ENCODE measurements around the gene ITGB7.

Gene ITGB7

DNA sequence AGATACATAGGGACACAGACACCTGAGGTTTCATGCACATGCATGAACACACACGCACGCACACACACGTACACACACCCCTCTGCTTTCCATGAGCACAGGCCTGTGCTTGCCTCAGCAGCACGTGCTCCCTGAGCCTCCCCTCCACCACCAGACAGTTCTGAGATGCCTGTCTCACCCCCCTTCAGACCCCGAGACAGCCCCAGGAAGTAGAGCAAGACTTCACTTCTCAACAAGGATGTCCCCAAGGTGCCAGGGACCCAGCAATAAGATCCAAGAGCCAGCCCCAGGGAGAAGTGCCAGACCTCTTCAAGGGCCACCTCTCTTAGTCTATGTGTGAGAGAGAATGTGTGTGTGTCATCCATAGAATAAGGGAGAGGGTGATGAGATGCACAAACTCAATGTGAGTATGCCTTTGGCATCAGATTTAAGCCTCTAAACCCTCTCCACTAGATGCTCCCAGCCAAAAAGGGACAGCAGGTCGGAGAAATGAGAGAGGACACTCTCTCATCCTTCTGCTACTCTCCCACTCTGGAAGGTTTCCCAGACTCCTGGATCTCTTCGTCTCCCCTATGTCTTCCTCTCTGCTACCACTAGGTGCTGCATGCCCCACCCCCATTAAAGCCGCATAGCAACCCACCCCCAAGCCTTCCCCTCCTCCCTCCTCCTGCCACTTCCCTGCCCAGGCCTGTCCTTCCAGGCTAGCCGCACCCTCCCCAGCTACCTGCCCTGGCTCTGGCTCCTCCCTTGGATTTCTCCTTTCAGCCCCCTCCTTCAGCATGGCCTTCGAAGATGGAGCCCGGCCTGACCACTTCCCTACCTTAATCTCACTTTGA lies 17.2 kb upstream of the ITGB7 start:
- H3K4me1 Mint-ChIP-seq (ENCODE audit: low read depth): peaks cover 58% of the 10 kb centered on the region
- H3K4me3 Mint-ChIP-seq: peak overlapping the region; percentile 61
- no peaks in the 10 kb centered on the region for H3K9me3 Mint-ChIP-seq
- peak overlapping the region; percentile 78 for H3K27ac Mint-ChIP-seq
- H3K27me3 Mint-ChIP-seq (ENCODE audit: low read depth): no peaks in the 10 kb centered on the region
- peaks cover 18% of the 10 kb centered on the region for H3K36me3 Mint-ChIP-seq (ENCODE audit: low read depth)

DNA sequence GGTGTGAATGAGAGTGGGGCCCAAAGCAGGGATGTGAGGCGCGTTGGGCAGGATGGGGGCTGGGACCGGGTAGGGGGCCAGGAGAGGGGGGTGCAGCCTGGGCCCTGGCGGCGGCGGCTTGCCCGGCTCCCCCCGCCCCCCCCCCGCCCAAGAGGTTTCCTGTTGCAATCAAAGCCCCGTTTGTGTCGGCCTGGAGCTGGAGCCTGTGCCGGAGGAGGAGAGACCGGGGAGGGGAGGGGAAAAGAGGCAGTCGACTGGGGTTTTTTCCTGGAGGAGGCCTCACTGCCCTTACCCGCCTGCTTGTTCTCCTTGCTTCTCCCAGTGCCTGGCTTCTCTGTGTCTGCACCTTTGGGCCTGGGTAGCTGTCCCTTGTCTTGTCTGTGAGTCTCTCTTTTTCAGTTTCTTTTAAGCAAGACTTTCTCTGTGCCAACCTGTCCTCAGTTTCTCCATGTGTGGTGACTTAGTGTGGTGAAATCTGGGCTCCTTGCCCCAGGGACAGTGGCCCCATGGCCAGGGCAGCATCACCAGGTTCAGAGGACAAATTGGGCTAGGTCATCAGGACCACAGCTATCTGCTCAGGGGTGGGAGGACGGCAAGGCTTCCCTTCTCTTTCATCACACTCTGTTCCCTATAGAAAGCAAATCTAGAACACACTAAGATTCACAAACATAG lies 16.5 kb upstream of the ITGB7 start:
- H3K9me3 Mint-ChIP-seq: no peaks in the 10 kb centered on the region
- H3K36me3 Mint-ChIP-seq (ENCODE audit: low read depth): peaks cover 23% of the 10 kb centered on the region

DNA sequence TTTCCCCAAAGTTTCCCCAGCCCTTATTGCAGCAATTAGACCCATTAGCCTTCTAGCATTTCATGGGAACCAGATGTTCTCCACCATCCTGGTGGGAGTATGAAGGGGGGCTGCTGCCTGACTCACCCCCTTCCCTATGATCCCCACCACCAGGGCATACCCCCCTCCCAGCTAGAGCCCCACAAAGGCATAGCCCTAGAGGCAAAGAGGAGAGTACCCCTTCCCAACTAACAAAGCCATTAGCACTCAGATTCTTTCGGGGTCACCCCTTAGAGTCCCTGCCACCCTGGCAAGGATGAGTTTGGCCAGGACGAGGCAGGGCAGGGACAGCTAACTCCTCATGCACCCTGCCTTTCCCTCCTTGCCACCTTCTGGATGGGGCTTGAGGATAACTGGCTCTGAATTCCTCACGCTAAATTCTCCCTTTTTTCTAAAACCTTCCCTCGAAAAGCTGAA lies 15.8 kb upstream of the ITGB7 start:
- peaks cover 25% of the 10 kb centered on the region for H3K36me3 Mint-ChIP-seq (ENCODE audit: low read depth)
- peak overlapping the region; percentile 73 for H3K4me3 Mint-ChIP-seq
- no peaks in the 10 kb centered on the region for H3K27me3 Mint-ChIP-seq (ENCODE audit: low read depth)
- H3K4me1 Mint-ChIP-seq (ENCODE audit: low read depth): peaks cover 65% of the 10 kb centered on the region
- no peaks in the 10 kb centered on the region for H3K9me3 Mint-ChIP-seq
- peak overlapping the region; percentile 92 for H3K27ac Mint-ChIP-seq

More for the DNA sequence above, 16.5 kb upstream of the ITGB7 start:
- H3K27ac Mint-ChIP-seq: peak overlapping the region; percentile 92
- peaks cover 61% of the 10 kb centered on the region for H3K4me1 Mint-ChIP-seq (ENCODE audit: low read depth)
- no peaks in the 10 kb centered on the region for H3K27me3 Mint-ChIP-seq (ENCODE audit: low read depth)
- peak overlapping the region; percentile 61 for H3K4me3 Mint-ChIP-seq

DNA sequence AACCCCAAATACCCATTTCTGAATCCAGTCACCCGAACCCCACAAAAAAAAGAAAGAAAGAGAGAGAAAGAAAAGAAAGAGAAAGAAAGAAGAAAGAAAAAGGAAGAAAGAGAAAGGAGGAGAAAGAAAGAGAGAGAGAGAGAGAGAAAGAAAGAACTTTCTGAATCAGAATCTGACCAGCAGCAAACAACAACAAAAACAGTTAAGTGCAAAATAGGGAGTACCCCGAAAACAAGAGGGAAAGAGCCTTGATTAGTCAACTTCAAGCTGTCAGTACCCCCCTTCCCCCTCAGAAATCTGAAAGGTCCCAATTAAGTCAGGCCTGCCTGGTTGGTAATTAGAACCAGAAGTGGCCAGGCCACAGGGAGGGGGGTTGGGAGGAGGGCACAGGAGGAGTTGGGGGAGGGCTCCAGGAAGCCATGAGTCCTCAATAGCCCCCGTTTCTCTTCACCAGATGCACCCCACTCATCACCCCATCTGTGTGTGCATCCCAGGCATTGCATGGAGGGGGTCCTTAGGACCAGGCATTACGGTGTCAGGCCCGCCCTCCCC lies 15.2 kb upstream of the ITGB7 start:
- peak overlapping the region; percentile 73 for H3K4me3 Mint-ChIP-seq

DNA sequence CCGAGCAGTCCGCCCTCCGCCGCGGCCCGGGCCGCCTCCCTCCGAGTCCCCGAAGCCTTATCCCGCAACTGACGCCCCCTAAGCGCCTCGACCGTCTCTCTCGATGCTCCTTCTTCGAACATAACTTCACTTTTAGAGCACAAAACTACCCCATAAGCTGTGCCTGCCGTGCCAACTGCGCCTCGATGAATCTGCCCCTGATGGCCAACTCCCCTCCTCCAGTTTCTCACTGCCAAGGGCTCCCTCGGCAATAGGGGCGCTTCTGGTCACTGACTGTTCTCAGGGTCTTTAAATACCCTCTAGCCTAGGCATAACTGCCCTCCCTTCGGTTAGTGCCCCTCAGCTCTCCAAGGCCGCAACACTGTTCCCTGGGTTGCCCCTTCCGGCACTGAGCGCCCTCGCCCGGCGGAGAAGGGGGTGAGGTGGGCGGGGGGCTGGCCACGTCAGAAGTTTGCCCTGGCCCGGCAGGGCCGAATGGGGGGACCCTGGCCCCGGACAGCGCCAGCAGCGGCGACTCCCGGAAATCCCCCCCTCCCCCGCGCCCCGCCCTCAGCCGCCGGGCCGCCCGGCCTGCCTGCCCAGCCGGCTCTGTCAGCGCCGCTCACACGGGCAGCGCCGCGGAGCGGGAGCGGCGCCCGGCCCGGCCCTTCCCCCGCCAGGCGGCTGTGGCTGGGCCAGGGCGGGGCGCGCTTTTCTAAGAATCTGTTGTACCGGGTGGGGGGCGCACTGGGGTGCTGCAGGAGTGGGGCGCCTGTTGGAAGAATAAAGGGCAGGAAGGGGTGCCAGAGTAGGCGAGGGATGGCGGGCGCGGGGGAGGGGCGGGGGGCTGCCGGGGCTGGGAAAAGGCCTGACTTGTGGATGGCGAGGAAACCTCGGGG lies 14.4 kb upstream of the ITGB7 start:
- no peaks in the 10 kb centered on the region for H3K9me3 Mint-ChIP-seq
- peak overlapping the region; percentile 95 for H3K27ac Mint-ChIP-seq
- no peaks in the 10 kb centered on the region for H3K27me3 Mint-ChIP-seq (ENCODE audit: low read depth)
- H3K4me3 Mint-ChIP-seq: peak overlapping the region; percentile 86
- peaks cover 27% of the 10 kb centered on the region for H3K36me3 Mint-ChIP-seq (ENCODE audit: low read depth)
- peaks cover 76% of the 10 kb centered on the region for H3K4me1 Mint-ChIP-seq (ENCODE audit: low read depth)

More for the DNA sequence above, 15.2 kb upstream of the ITGB7 start:
- H3K36me3 Mint-ChIP-seq (ENCODE audit: low read depth): peaks cover 27% of the 10 kb centered on the region
- no peaks in the 10 kb centered on the region for H3K27me3 Mint-ChIP-seq (ENCODE audit: low read depth)
- H3K4me1 Mint-ChIP-seq (ENCODE audit: low read depth): peaks cover 71% of the 10 kb centered on the region
- peak overlapping the region; percentile 92 for H3K27ac Mint-ChIP-seq
- no peaks in the 10 kb centered on the region for H3K9me3 Mint-ChIP-seq

DNA sequence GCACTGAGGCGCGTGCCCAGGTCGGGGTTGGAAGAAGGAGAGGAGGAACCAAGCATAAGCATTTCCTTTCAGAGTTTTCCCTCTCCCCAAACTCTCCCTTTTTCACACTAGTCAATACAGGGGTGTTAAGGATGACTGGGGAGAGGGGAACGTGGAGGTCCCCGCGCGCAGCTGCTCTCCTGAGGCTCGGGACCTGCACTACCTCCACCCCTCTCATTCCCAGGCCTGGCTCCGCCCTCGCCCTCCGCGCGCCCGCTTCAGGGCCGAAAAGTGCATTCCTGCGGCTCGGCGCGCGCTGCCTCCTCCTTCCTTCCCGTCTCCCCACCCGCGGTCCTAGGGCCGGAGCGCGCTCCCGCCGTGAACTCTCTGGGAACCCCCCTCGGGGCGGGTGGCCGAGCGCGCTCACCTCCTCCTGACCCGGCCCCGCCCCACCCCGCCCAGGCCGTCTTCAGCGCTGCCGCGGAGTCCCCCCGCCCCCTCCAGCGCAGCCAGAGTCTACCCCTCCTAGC lies 13.7 kb upstream of the ITGB7 start:
- H3K27ac Mint-ChIP-seq: peak overlapping the region; percentile 95
- no peaks in the 10 kb centered on the region for H3K9me3 Mint-ChIP-seq
- peak overlapping the region; percentile 86 for H3K4me3 Mint-ChIP-seq
- no peaks in the 10 kb centered on the region for H3K27me3 Mint-ChIP-seq (ENCODE audit: low read depth)
- peaks cover 34% of the 10 kb centered on the region for H3K36me3 Mint-ChIP-seq (ENCODE audit: low read depth)
- H3K4me1 Mint-ChIP-seq (ENCODE audit: low read depth): peaks cover 79% of the 10 kb centered on the region

DNA sequence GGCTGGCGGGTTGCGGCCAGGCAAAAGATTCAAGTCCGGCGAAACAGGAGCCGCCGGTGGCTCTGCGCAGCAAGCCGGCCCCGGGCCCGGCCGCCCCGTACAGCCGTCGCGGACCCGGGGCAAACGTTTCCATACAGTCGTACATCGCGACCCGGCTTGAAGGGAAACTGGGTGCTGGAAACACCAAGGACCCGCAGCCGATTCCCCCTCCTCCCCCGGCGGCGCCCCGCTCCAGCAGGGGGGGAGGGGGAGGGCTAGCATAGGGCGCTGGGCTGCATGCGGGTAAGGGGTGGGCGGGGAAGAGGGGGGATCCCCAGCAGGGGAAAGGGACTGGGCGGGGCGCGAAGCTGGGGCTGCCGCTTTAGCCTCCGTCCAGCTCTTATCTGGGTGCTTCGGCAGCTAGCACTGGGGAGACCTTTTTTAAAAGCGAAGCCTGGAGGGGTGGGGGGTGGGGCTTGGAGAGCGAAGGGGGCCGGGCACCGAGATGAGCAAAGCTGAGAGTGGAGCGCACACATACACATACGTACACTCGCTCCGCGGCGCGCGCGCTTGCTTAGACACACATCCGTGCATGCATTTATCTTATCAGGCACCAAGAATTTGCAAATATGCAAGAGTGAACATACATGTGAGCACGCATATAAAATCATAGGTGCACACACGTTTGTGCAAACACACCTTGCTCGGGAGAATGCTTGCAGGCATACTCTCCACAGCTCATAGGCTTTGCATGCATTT lies 13.1 kb upstream of the ITGB7 start:
- H3K36me3 Mint-ChIP-seq (ENCODE audit: low read depth): peaks cover 36% of the 10 kb centered on the region
- peaks cover 79% of the 10 kb centered on the region for H3K4me1 Mint-ChIP-seq (ENCODE audit: low read depth)
- peak overlapping the region; percentile 95 for H3K27ac Mint-ChIP-seq
- H3K9me3 Mint-ChIP-seq: no peaks in the 10 kb centered on the region
- H3K27me3 Mint-ChIP-seq (ENCODE audit: low read depth): no peaks in the 10 kb centered on the region
- H3K4me3 Mint-ChIP-seq: peak overlapping the region; percentile 98

DNA sequence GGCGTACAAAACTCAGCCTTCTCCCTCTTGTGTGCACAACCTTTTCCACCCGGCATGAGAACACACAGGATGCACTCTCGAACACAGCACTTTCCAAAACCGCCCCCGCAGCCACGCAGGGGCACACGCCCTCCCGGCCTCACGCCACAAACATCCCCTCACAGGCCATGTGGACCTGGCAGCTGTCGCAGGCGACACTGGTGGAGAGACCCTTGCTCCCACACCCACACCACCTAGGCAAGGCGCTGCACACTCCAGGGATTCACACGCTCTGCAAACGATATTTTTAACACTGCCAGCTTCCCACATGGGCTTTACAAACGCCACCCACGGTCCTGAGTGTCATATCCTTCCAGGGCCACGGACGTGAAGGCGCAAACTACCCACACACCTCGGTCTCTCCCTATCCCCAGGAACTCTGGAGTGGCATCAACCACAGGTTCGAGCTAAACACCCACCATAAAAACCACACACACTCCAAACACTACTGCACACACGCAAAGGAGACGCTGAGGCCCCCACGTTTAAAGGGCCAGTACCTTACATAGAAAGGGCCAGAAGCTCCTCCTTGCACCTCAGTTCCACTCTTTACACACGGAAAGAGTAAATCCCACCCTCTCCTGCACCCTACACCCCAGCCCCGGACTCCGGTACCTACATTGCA lies 12.4 kb upstream of the ITGB7 start:
- Mint-ChIP-seq H3K9me3 (no peaks in the 10 kb centered on the region), H3K36me3 (ENCODE audit: low read depth) (peaks cover 38% of the 10 kb centered on the region), H3K4me3 (peak overlapping the region; percentile 98), H3K27me3 (ENCODE audit: low read depth) (no peaks in the 10 kb centered on the region), H3K4me1 (ENCODE audit: low read depth) (peaks cover 79% of the 10 kb centered on the region), H3K27ac (peak overlapping the region; percentile 93)

DNA sequence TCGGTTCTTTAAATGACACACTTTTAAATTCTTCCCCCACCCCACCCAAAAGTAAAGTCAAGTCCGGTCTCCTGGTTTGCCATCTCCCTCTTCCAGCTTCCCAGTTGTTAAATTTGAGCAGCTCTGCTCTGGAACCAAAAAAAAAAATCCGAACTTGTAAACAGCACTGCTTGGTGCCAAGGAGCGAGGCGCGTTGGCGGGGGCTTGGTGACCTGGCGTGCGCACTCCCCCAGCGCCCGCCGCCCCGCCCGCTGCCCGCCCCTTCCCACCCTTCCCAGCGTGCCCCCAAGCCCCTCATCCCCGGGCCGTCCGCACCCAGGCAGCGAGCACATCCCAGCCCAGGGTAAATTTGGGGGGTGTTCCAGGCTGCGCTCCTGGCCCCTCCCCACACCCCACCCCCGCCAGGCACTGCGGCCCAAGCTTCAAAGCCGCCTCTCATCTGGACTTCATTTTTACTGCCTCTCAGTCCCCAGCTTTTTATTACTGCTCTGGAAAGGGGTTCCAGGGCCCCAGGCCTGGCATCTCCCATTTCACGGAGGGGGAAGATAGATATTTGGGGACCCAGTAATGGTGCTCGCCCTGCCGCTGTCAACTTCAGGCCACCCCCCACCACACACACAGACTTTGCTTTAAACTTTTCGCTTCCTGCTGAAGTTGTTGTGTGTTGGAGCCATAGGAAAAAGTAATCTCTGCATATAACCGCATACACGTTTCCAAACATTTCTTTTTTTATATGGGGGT lies 11.7 kb upstream of the ITGB7 start:
- peaks cover 79% of the 10 kb centered on the region for H3K4me1 Mint-ChIP-seq (ENCODE audit: low read depth)
- H3K27me3 Mint-ChIP-seq (ENCODE audit: low read depth): no peaks in the 10 kb centered on the region
- peak overlapping the region; percentile 98 for H3K4me3 Mint-ChIP-seq
- peaks cover 45% of the 10 kb centered on the region for H3K36me3 Mint-ChIP-seq (ENCODE audit: low read depth)
- no peaks in the 10 kb centered on the region for H3K9me3 Mint-ChIP-seq
- peak overlapping the region; percentile 93 for H3K27ac Mint-ChIP-seq

DNA sequence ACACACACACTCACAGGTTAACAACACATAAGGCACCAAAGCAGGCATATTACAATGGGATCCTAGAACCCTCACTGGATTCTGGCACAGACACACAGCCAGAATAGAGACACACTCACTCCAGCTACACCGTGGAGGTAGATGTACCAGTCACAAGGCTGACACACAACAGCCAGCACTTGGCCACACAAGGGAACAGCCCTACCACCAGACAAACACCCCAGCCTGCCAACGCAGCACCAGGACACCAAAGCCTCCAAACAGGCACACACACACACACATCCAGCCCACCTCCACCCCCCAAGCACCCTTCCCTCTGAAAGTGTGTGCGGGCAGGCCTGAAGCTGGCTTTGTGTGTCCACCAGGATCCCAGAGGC lies 10.9 kb upstream of the ITGB7 start:
- peak overlapping the region; percentile 98 for H3K4me3 Mint-ChIP-seq
- no peaks in the 10 kb centered on the region for H3K9me3 Mint-ChIP-seq
- peaks cover 81% of the 10 kb centered on the region for H3K4me1 Mint-ChIP-seq (ENCODE audit: low read depth)
- peak overlapping the region; percentile 76 for H3K27ac Mint-ChIP-seq
- H3K27me3 Mint-ChIP-seq (ENCODE audit: low read depth): no peaks in the 10 kb centered on the region
- H3K36me3 Mint-ChIP-seq (ENCODE audit: low read depth): peaks cover 53% of the 10 kb centered on the region

DNA sequence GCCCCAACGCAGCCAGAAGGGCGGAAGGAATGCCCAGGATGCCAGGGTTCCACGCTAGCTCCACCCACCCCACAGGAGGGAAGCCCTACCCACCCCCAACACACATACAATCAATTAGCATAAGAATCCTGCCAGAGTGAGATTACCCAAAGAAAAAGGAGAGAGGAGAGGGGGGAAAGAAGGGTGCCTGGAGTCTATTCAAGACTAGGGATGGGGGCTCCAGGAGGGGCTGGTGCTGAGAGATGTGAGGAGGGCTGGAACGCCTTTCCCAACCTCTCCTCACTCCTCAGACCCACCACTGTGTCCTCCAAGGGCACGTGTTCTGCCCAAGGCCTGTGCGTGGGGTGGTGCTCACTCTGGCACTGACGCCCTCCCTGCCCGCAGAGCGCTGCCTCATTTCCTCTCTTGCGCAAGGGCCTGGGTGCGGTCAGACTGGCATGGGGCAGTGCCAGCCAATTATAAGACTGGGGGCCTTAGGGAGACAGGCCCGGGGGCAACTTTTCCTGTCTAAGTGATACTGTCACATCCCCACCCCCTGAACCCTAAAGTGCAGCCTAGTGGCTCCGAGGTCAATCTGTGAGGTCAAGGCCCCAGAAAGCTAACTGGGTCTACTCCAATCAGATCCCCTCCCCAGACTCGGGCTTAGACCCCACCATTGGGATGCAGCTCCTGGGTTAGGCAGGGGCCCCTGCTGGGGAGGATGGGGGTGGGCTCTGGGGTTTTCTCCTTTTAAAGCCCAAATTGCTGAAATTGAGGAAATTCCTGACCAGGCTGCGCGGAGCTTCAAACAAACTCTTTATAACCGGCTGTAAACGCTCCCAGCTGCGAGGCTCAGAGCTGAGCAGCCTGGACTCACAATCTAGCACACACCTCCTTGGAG lies 10.2 kb upstream of the ITGB7 start:
- Mint-ChIP-seq H3K27ac (peak overlapping the region; percentile 76), H3K4me3 (peak overlapping the region; percentile 98), H3K9me3 (no peaks in the 10 kb centered on the region), H3K4me1 (ENCODE audit: low read depth) (peaks cover 77% of the 10 kb centered on the region), H3K36me3 (ENCODE audit: low read depth) (peaks cover 59% of the 10 kb centered on the region), H3K27me3 (ENCODE audit: low read depth) (no peaks in the 10 kb centered on the region)

DNA sequence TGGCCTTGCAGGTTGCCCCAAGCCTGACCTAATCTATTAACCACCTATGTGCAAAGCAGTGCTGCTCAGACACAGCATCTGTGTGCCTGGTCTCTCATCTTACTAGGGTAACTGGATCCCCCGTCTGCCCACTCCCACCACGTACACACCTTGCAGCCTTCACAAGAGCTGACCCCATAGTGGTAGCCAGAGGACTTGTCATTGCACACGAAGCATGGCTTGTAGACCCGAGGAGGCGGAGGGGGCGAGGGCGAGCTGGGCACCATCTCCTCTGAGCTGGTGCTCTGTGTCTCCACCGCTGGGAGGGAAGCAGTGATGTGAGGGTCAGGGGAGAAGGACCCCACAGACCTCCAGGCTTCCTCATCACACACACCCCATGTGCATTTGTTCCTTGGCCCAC lies 8.4 kb upstream of the ITGB7 start:
- H3K9me3 Mint-ChIP-seq: no peaks in the 10 kb centered on the region
- H3K27me3 Mint-ChIP-seq (ENCODE audit: low read depth): no peaks in the 10 kb centered on the region
- peaks cover 73% of the 10 kb centered on the region for H3K4me1 Mint-ChIP-seq (ENCODE audit: low read depth)
- peaks cover 65% of the 10 kb centered on the region for H3K36me3 Mint-ChIP-seq (ENCODE audit: low read depth)
- no peak overlapping the region for H3K4me3 Mint-ChIP-seq
- H3K27ac Mint-ChIP-seq: no peak overlapping the region
